ENCODE data around the gene CCK.

Gene CCK

GRCh38 chr3:42301446-42302175 lies 35.6 kb upstream of the CCK start:
- no peak for ATAC-seq
- TF ChIP-seq ESRRG (CRISPR knock-in tag; IDR thresholded peaks at IDR 0.05) (no peak), ZNF70 (CRISPR knock-in tag; IDR thresholded peaks at IDR 0.05) (no peak), PPARA (CRISPR knock-in tag; IDR thresholded peaks at IDR 0.05; ENCODE audit: borderline replicate concordance) (no peak), CSDC2 (CRISPR knock-in tag; IDR thresholded peaks at IDR 0.05) (no peak), GLIS3 (CRISPR knock-in tag; IDR thresholded peaks at IDR 0.05) (no peak), ZFP30 (CRISPR knock-in tag; IDR thresholded peaks at IDR 0.05) (no peak), ISL1 (CRISPR knock-in tag; IDR thresholded peaks at IDR 0.05) (no peak), TCF4 (CRISPR knock-in tag; IDR thresholded peaks at IDR 0.05; ENCODE audit: borderline replicate concordance) (no peak)

GRCh38 chr3:42300778-42301177 lies 34.8 kb upstream of the CCK start:
- no peak for TF ChIP-seq ZFP3 (CRISPR knock-in tag; IDR thresholded peaks at IDR 0.05)
- no peak for TF ChIP-seq ARNTL (CRISPR knock-in tag; IDR thresholded peaks at IDR 0.05; ENCODE audit: borderline replicate concordance, low read depth)
- no peak for TF ChIP-seq ISL1 (CRISPR knock-in tag; IDR thresholded peaks at IDR 0.05)
- TF ChIP-seq ESRRG (CRISPR knock-in tag; IDR thresholded peaks at IDR 0.05): no peak
- TF ChIP-seq ZNF8 (CRISPR knock-in tag; IDR thresholded peaks at IDR 0.05): no peak
- no peak for TF ChIP-seq BACH2 (CRISPR knock-in tag; IDR thresholded peaks at IDR 0.05; ENCODE audit: borderline replicate concordance)
- no peak for ATAC-seq

- TF ChIP-seq ZC3H10 (CRISPR knock-in tag; IDR thresholded peaks at IDR 0.05): no peak
- TF ChIP-seq ESRRG (CRISPR knock-in tag; IDR thresholded peaks at IDR 0.05): no peak
- TF ChIP-seq ZNF70 (CRISPR knock-in tag; IDR thresholded peaks at IDR 0.05): no peak
- ATAC-seq: no peak
Observed at GRCh38 chr3:42300013-42300412, 34.0 kb upstream of the CCK start.

GRCh38 chr3:42298259-42298658 lies 32.3 kb upstream of the CCK start:
- TF ChIP-seq TOX (CRISPR knock-in tag; IDR thresholded peaks at IDR 0.05; ENCODE audit: borderline replicate concordance): no peak
- TF ChIP-seq OSR1 (CRISPR knock-in tag; IDR thresholded peaks at IDR 0.05): no peak
- TF ChIP-seq ZNF70 (CRISPR knock-in tag; IDR thresholded peaks at IDR 0.05): no peak
- no peak for TF ChIP-seq ZFP30 (CRISPR knock-in tag; IDR thresholded peaks at IDR 0.05)
- TF ChIP-seq TSHZ2 (CRISPR knock-in tag; IDR thresholded peaks at IDR 0.05): no peak
- no peak for TF ChIP-seq TCF4 (CRISPR knock-in tag; IDR thresholded peaks at IDR 0.05; ENCODE audit: borderline replicate concordance)
- TF ChIP-seq ZFP3 (CRISPR knock-in tag; IDR thresholded peaks at IDR 0.05): no peak
- TF ChIP-seq PPARA (CRISPR knock-in tag; IDR thresholded peaks at IDR 0.05; ENCODE audit: borderline replicate concordance): no peak
- no peak for TF ChIP-seq CSDC2 (CRISPR knock-in tag; IDR thresholded peaks at IDR 0.05)
- TF ChIP-seq ARNTL (CRISPR knock-in tag; IDR thresholded peaks at IDR 0.05; ENCODE audit: borderline replicate concordance, low read depth): no peak
- TF ChIP-seq ISL1 (CRISPR knock-in tag; IDR thresholded peaks at IDR 0.05): no peak
- no peak for TF ChIP-seq CREB5 (CRISPR knock-in tag; IDR thresholded peaks at IDR 0.05; ENCODE audit: low read depth)
- TF ChIP-seq ZC3H10 (CRISPR knock-in tag; IDR thresholded peaks at IDR 0.05): no peak
- TF ChIP-seq ESRRG (CRISPR knock-in tag; IDR thresholded peaks at IDR 0.05): no peak
- no peak for TF ChIP-seq BACH2 (CRISPR knock-in tag; IDR thresholded peaks at IDR 0.05; ENCODE audit: borderline replicate concordance)
- no peak for TF ChIP-seq ZNF565 (CRISPR knock-in tag; conservative IDR thresholded peaks at IDR 0.05; ENCODE audit: low read depth)
- TF ChIP-seq SNAI2 (CRISPR knock-in tag; IDR thresholded peaks at IDR 0.05): no peak
- no peak for TF ChIP-seq ZNF8 (CRISPR knock-in tag; IDR thresholded peaks at IDR 0.05)
- no peak for ATAC-seq

GRCh38 chr3:42292009-42292408 lies 26.0 kb upstream of the CCK start:
- no peak for ATAC-seq
- TF ChIP-seq ZNF565 (CRISPR knock-in tag; conservative IDR thresholded peaks at IDR 0.05; ENCODE audit: low read depth) (no peak), PPARA (CRISPR knock-in tag; IDR thresholded peaks at IDR 0.05; ENCODE audit: borderline replicate concordance) (no peak), ARNTL (CRISPR knock-in tag; IDR thresholded peaks at IDR 0.05; ENCODE audit: borderline replicate concordance, low read depth) (no peak), GLIS3 (CRISPR knock-in tag; IDR thresholded peaks at IDR 0.05) (no peak), CSRNP3 (CRISPR knock-in tag; IDR thresholded peaks at IDR 0.05) (no peak), BACH2 (CRISPR knock-in tag; IDR thresholded peaks at IDR 0.05; ENCODE audit: borderline replicate concordance) (no peak), POU6F1 (CRISPR knock-in tag; IDR thresholded peaks at IDR 0.05; ENCODE audit: borderline replicate concordance, low read depth) (no peak), PATZ1 (CRISPR knock-in tag; IDR thresholded peaks at IDR 0.05; ENCODE audit: borderline replicate concordance) (no peak), ESRRG (CRISPR knock-in tag; IDR thresholded peaks at IDR 0.05) (no peak), SNAI2 (CRISPR knock-in tag; IDR thresholded peaks at IDR 0.05) (no peak), CREB5 (CRISPR knock-in tag; IDR thresholded peaks at IDR 0.05; ENCODE audit: low read depth) (no peak)
